PC-9 (cell line): Measurements from ENCODE around the gene ZMYND15. TPM values are rescaled to one million over a fixed set of nuclear protein-coding genes. Genes with fewer than 3 reads are reported as not detected.

Source experiments
- BruUV-seq: library from RNA; stranded (reverse); fragments of 400-500 nt; replicated peaks from 2 replicates; lab custom pipeline; 2021; lab: Mats Ljungman, UMichigan
- CTCF ChIA-PET: fragments of 300-600 bp; sonication (Branson Sonifier 250); formaldehyde crosslinking; loops from one replicate; lab custom pipeline; 2022; ENCODE audit warnings: antibody characterized with exemption; lab: Charles Lee
- POLR2A ChIA-PET: fragments of 300-600 bp; sonication (Branson Sonifier 250); formaldehyde crosslinking; loops from one replicate; lab custom pipeline; 2022; ENCODE audit warnings: antibody characterized with exemption; ENCODE audit not compliant: unreplicated experiment; lab: Charles Lee
- DNase-seq, 2 experiments: peaks; one replicate each; pipeline versions ENCODE4 v3.0.0 to v3.0.0-alpha.2; 2015 to 2022; ENCODE audit warnings: mixed read lengths in 1 of 2
- H2AFZ ChIP-seq: fragments of 200-600 bp; sonication (generic); 2 replicates; pipeline ENCODE4 v1.8.1; 2017; ENCODE audit warnings: antibody characterized with exemption
- H3F3A ChIP-seq: fragments of 200-600 bp; sonication (generic); 2 replicates; pipeline ENCODE4 v1.8.1; 2017; ENCODE audit warnings: antibody characterized with exemption, mild to moderate bottlenecking, low read depth; ENCODE audit not compliant: insufficient read depth
- H3K27ac ChIP-seq: fragments of 200-600 bp; sonication (generic); 2 replicates; pipeline ENCODE4 v1.6.1; 2016; ENCODE audit warnings: mixed run types
- H3K27me3 ChIP-seq: fragments of 200-600 bp; sonication (generic); 2 replicates; pipeline ENCODE4 v1.6.1; 2016; ENCODE audit warnings: low read depth, mixed run types; ENCODE audit not compliant: insufficient read depth
- H3K36me3 ChIP-seq: fragments of 200-600 bp; sonication (generic); 2 replicates; pipeline ENCODE4 v1.6.1; 2016; ENCODE audit warnings: low read depth, mixed run types
- H3K4me1 ChIP-seq: fragments of 200-600 bp; sonication (generic); replicated peaks from 2 replicates; pipeline ENCODE4 v1.6.1; 2016; ENCODE audit warnings: mixed run types; ENCODE audit not compliant: insufficient read depth
- H3K4me2 ChIP-seq: fragments of 200-600 bp; sonication (generic); 2 replicates; pipeline ENCODE4 v1.6.1; 2017; ENCODE audit warnings: mixed run types
- H3K4me3 ChIP-seq: fragments of 200-600 bp; sonication (generic); 2 replicates; pipeline ENCODE4 v1.6.1; 2016; ENCODE audit warnings: mixed run types
- H3K79me2 ChIP-seq: fragments of 200-600 bp; sonication (generic); 2 replicates; pipeline ENCODE4 v1.6.1; 2017; ENCODE audit warnings: low read depth, mixed run types
- H3K9me2 ChIP-seq: fragments of 200-600 bp; sonication (generic); 2 replicates; pipeline ENCODE4 v1.8.1; 2017; ENCODE audit warnings: mild to moderate bottlenecking; ENCODE audit not compliant: insufficient read depth
- H3K9me3 ChIP-seq: fragments of 200-600 bp; sonication (generic); 2 replicates; pipeline ENCODE4 v1.8.1; 2016; ENCODE audit warnings: low read depth; ENCODE audit not compliant: insufficient read depth
- H4K20me1 ChIP-seq: fragments of 200-600 bp; sonication (generic); 2 replicates; pipeline ENCODE4 v1.8.1; 2017; ENCODE audit not compliant: insufficient read depth
- EZH2 ChIP-seq: fragments of 200-600 bp; sonication (generic); IDR thresholded peaks from 2 replicates; pipeline ENCODE4 v1.8.0; 2017; ENCODE audit warnings: antibody characterized with exemption, low read depth
- intact Hi-C: fragments of 100-400 bp; cut with micrococcal nuclease; formaldehyde crosslinking; loops from one replicate; pipeline ENCODE4 v1.10.0; 2022; ENCODE audit not compliant: unreplicated experiment
- total RNA-seq: library from RNA; stranded (reverse); gene quantifications from 2 replicates; pipeline ENCODE4 v1.2.3, GENCODE V29; 2021
- TF ChIP-seq, protein P1 (sequence below): fragments of 200-600 bp; sonication (generic); conservative IDR thresholded peaks from 2 replicates; pipeline ENCODE4 v1.6.1; 2017; ENCODE audit warnings: mixed run types, antibody characterized with exemption, mild to moderate bottlenecking, moderate library complexity

Gene ZMYND15
- total RNA-seq, 1 experiment from 2014 or later = 2.3 TPM

DNA sequence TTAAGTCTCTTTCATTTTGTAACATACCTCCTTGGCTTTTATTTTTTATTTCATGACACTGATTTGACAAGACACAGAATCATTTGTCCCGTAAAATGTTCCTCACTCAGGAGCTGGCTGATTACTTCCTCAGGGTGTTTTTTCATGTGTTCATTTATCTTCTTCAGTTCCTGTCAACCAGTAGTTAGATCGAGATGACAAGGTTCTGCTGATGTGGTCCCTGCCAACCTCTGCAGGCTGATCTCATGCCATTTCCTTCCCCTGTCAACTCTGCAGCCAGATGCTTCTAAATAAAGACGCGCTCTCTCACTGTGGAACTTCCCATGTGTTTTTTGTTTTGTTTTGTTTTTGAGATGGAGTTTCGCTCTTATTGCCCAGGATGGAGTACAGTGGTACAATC lies 8.2 kb downstream of the ZMYND15 start:
- H3K27ac ChIP-seq = no peak overlapping the region
- no peaks in the 10 kb centered on the region; the same call in 1 of the 2 replicates for H4K20me1 ChIP-seq
- POLR2A ChIA-PET = no interaction called here
- no peak overlapping the region for H3K4me3 ChIP-seq
- H3K9me2 ChIP-seq = no peaks in the 10 kb centered on the region
- intact Hi-C loops = no loop called here
- no peaks in the 10 kb centered on the region for H3K4me1 ChIP-seq
- no peak overlapping the region for H3K4me2 ChIP-seq
- no peaks in the 10 kb centered on the region for H3K9me3 ChIP-seq
- H2AFZ ChIP-seq = no peak overlapping the region
- CTCF ChIA-PET = no interaction called here
- H3K27me3 ChIP-seq = peaks cover 12% of the 10 kb centered on the region
- no peaks in the 10 kb centered on the region for H3K79me2 ChIP-seq
- no peaks in the 10 kb centered on the region for H3K36me3 ChIP-seq
- no TSS peak for BruUV-seq
- H3F3A ChIP-seq = no peaks in the 10 kb centered on the region
- DNase-seq = no peak
- no peak for TF ChIP-seq EZH2
- TF ChIP-seq, protein P1, sequence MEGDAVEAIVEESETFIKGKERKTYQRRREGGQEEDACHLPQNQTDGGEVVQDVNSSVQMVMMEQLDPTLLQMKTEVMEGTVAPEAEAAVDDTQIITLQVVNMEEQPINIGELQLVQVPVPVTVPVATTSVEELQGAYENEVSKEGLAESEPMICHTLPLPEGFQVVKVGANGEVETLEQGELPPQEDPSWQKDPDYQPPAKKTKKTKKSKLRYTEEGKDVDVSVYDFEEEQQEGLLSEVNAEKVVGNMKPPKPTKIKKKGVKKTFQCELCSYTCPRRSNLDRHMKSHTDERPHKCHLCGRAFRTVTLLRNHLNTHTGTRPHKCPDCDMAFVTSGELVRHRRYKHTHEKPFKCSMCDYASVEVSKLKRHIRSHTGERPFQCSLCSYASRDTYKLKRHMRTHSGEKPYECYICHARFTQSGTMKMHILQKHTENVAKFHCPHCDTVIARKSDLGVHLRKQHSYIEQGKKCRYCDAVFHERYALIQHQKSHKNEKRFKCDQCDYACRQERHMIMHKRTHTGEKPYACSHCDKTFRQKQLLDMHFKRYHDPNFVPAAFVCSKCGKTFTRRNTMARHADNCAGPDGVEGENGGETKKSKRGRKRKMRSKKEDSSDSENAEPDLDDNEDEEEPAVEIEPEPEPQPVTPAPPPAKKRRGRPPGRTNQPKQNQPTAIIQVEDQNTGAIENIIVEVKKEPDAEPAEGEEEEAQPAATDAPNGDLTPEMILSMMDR = no peak

DNA sequence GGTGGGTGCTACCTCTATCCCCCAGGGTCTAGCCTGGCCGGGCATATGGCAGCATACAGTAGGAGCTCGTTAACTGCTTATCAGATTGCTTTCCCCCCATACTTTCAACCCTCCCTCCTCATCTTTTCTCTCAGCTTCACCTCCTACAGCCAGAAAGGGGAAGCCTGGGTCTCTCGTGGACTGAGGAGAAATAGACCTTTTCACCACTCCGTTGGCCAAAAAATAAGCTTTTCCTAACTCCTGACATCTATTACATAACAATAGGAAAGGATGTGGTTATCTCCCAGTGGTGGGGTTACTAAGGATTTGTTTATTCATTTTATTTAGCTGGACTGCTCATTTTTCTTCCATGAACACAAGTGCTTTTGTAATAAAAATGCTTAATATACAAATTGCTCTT lies 9.1 kb downstream of the ZMYND15 start:
- intact Hi-C loops = no loop called here
- no peak for TF ChIP-seq EZH2
- TF ChIP-seq, protein P1 = no peak
- no peak overlapping the region for H2AFZ ChIP-seq
- BruUV-seq = no TSS peak
- no peak overlapping the region for H3K27ac ChIP-seq
- H3K36me3 ChIP-seq = no peaks in the 10 kb centered on the region
- no peaks in the 10 kb centered on the region for H3K9me2 ChIP-seq
- no peaks in the 10 kb centered on the region for H3K79me2 ChIP-seq
- H3K9me3 ChIP-seq = no peaks in the 10 kb centered on the region
- no peaks in the 10 kb centered on the region for H3K4me1 ChIP-seq
- ChIA-PET POLR2A (no interaction called here), CTCF (interaction anchor here (0.8 kb wide), 1 partner anchor 199 kb away, joined by 3 read pairs; no protein-coding TSS in a partner anchor)
- H3K27me3 ChIP-seq = peaks cover 15% of the 10 kb centered on the region
- no peaks in the 10 kb centered on the region for H3F3A ChIP-seq
- H3K4me2 ChIP-seq = no peak overlapping the region
- no peak overlapping the region for H3K4me3 ChIP-seq
- H4K20me1 ChIP-seq = no peaks in the 10 kb centered on the region; the same call in 1 of the 2 replicates
- DNase-seq = no peak

DNA sequence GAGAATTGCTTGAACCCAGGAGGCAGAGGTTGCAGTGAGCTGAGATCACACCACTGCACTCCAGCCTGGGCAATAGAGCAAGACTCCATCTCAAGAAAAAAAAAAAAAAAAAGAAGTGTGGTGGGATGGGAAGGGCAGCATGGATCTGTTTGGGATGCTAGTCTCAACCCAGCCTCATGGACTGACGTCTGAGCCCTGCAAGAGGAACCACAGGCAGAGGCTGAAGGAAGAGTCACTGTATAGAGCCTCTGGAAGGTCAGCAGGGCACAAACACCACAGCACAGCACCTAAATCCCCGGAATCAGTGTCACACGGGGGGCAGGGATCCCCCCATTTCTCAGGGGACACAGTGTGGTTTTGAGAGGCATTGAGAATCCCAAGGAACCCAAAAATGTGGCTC lies 11.0 kb downstream of the ZMYND15 start:
- no peak for DNase-seq
- H3K9me2 ChIP-seq = no peaks in the 10 kb centered on the region
- POLR2A ChIA-PET = no interaction called here
- H3F3A ChIP-seq = no peaks in the 10 kb centered on the region
- no peaks in the 10 kb centered on the region for H3K9me3 ChIP-seq
- BruUV-seq = no TSS peak
- H2AFZ ChIP-seq = no peak overlapping the region
- no peak overlapping the region for H3K4me2 ChIP-seq
- H3K79me2 ChIP-seq = no peaks in the 10 kb centered on the region
- no peaks in the 10 kb centered on the region for H3K4me1 ChIP-seq
- H4K20me1 ChIP-seq = no peaks in the 10 kb centered on the region; the same call in 1 of the 2 replicates
- H3K36me3 ChIP-seq = no peaks in the 10 kb centered on the region
- intact Hi-C loops = no loop called here
- peaks cover 27% of the 10 kb centered on the region for H3K27me3 ChIP-seq
- TF ChIP-seq EZH2 = no peak
- TF ChIP-seq, protein P1 = no peak
- CTCF ChIA-PET = no interaction called here
- H3K4me3 ChIP-seq = no peak overlapping the region
- no peak overlapping the region for H3K27ac ChIP-seq
